ENCODE results near the gene ZKSCAN7. TPM values are rescaled to one million over a fixed set of nuclear protein-coding genes. Genes with fewer than 3 reads are reported as not detected.
"Not testable (repeated sequence)": the region's sequence is repeated elsewhere in the genome, so short reads cannot be mapped to it uniquely, and the experiment has no call there.

The ZKSCAN7 gene
- total RNA-seq, 1 donor from 2014 or later, result 19.6 TPM

GRCh38 chr3:44578924-44579515 is 24.0 kb downstream of the ZKSCAN7 start:
- H3K27ac Mint-ChIP-seq; H3K9me3 Mint-ChIP-seq; H3K27me3 Mint-ChIP-seq (ENCODE audit: low read depth); H3K4me3 Mint-ChIP-seq; H3K4me1 Mint-ChIP-seq; DNase-seq (ENCODE audit: low spot score in 2 of 2, unreplicated experiment in 2 of 2): not testable (repeated sequence)
- peaks cover 41% of the 10 kb centered on the region for H3K36me3 Mint-ChIP-seq

- H3K4me1 Mint-ChIP-seq; H3K9me3 Mint-ChIP-seq; DNase-seq (ENCODE audit: low spot score in 2 of 2, unreplicated experiment in 2 of 2); H3K27me3 Mint-ChIP-seq (ENCODE audit: low read depth); H3K4me3 Mint-ChIP-seq; H3K27ac Mint-ChIP-seq: not testable (repeated sequence)
- H3K36me3 Mint-ChIP-seq, result peaks cover 36% of the 10 kb centered on the region
Measured at GRCh38 chr3:44579749-44580148, 24.8 kb downstream of the ZKSCAN7 start.

GRCh38 chr3:44580971-44581370 is 26.0 kb downstream of the ZKSCAN7 start:
- H3K27me3 Mint-ChIP-seq (ENCODE audit: low read depth); H3K9me3 Mint-ChIP-seq; H3K4me3 Mint-ChIP-seq; DNase-seq (ENCODE audit: low spot score in 2 of 2, unreplicated experiment in 2 of 2); H3K27ac Mint-ChIP-seq: not testable (repeated sequence)
- peaks cover 35% of the 10 kb centered on the region for H3K36me3 Mint-ChIP-seq
- H3K4me1 Mint-ChIP-seq, result peaks cover 14% of the 10 kb centered on the region

- Mint-ChIP-seq H3K4me1 (peaks cover 23% of the 10 kb centered on the region), H3K9me3 (peaks cover 20% of the 10 kb centered on the region)
Measured at GRCh38 chr3:44584646-44585501, 29.9 kb downstream of the ZKSCAN7 start, which contains the start of gene ZNF660. Gene ZNF660 (plus strand): TSS chr3:44584964. CDS start chr3:44594194, 9,230 bp downstream.

GRCh38 chr3:44596621-44597020 is 41.6 kb downstream of the ZKSCAN7 start:
- H3K9me3 Mint-ChIP-seq, result peaks cover 77% of the 10 kb centered on the region
- H3K4me3 Mint-ChIP-seq, result no peak overlapping the region
- peaks cover 92% of the 10 kb centered on the region for H3K36me3 Mint-ChIP-seq
- H3K27me3 Mint-ChIP-seq (ENCODE audit: low read depth), result no peaks in the 10 kb centered on the region
- TF ChIP-seq CTCF (IDR thresholded peaks at IDR 0.05; ENCODE audit: unreplicated experiment), result no peak
- H3K4me1 Mint-ChIP-seq, result no peaks in the 10 kb centered on the region
- H3K27ac Mint-ChIP-seq, result no peak overlapping the region
- no peak for DNase-seq (ENCODE audit: low spot score in 2 of 2, unreplicated experiment in 2 of 2)

More at GRCh38 chr3:44584646-44585501, 29.9 kb downstream of the ZKSCAN7 start, which contains the start of gene ZNF660:
- H3K27me3 Mint-ChIP-seq (ENCODE audit: low read depth), result no peaks in the 10 kb centered on the region
- peak within 1 kb of the TSS; percentile 88 for H3K4me3 Mint-ChIP-seq
- H3K36me3 Mint-ChIP-seq, result peaks cover 43% of the 10 kb centered on the region
- no peak for TF ChIP-seq CTCF (IDR thresholded peaks at IDR 0.05; ENCODE audit: unreplicated experiment)
- H3K27ac Mint-ChIP-seq, result peak within 1 kb of the TSS; percentile 95
- DNase-seq (ENCODE audit: low spot score in 2 of 2, unreplicated experiment in 2 of 2), result peak; percentile 63 to 80

- DNase-seq (ENCODE audit: low spot score in 2 of 2, unreplicated experiment in 2 of 2), result no peak
- Mint-ChIP-seq H3K36me3 (peaks cover 88% of the 10 kb centered on the region), H3K27ac (no peak overlapping the region), H3K4me1 (no peaks in the 10 kb centered on the region), H3K27me3 (ENCODE audit: low read depth) (no peaks in the 10 kb centered on the region), H3K4me3 (no peak overlapping the region), H3K9me3 (peaks cover 77% of the 10 kb centered on the region)
- no peak for TF ChIP-seq CTCF (IDR thresholded peaks at IDR 0.05; ENCODE audit: unreplicated experiment)
Measured at GRCh38 chr3:44601749-44602148, 46.8 kb downstream of the ZKSCAN7 start.

GRCh38 chr3:44612678-44613077 is 57.7 kb downstream of the ZKSCAN7 start:
- Mint-ChIP-seq H3K36me3 (peaks cover 55% of the 10 kb centered on the region), H3K4me1 (no peaks in the 10 kb centered on the region)

More at GRCh38 chr3:44612678-44613077, 57.7 kb downstream of the ZKSCAN7 start:
- TF ChIP-seq CTCF (IDR thresholded peaks at IDR 0.05; ENCODE audit: unreplicated experiment), result no peak
- no peak for DNase-seq (ENCODE audit: low spot score in 2 of 2, unreplicated experiment in 2 of 2)
- H3K4me3 Mint-ChIP-seq, result no peak overlapping the region
- H3K27ac Mint-ChIP-seq, result no peak overlapping the region
- H3K9me3 Mint-ChIP-seq, result peaks cover 57% of the 10 kb centered on the region
- no peaks in the 10 kb centered on the region for H3K27me3 Mint-ChIP-seq (ENCODE audit: low read depth)
